Mucosa of gallbladder (tissue), 1 donor: Measurements from ENCODE around the gene GIPR. TPM values are rescaled to one million over a fixed set of nuclear protein-coding genes. Genes with fewer than 3 reads are reported as not detected.
"Not testable (repeated sequence)": the region's sequence is repeated elsewhere in the genome, so short reads cannot be mapped to it uniquely, and the experiment has no call there.

Experiments used
- DNase-seq: peaks from one replicate; pipeline ENCODE4 v3.0.0-alpha.2; 2020; ENCODE audit warnings: low spot score
- total RNA-seq: library from RNA; stranded (reverse); gene quantifications from one replicate; pipeline ENCODE4 v1.2.1, GENCODE V29; 2021
- donor health status: DM: no; HTN: no; CAD: no.

GIPR gene
- total RNA-seq, 1 donor from 2014 or later = 10.3 TPM

- DNase-seq = peak; percentile 94
These were observed 23.6 kb downstream of the GIPR start, which contains the start of gene SNRPD2 for GRCh38 chr19:45691516-45692186. TSS of gene SNRPD2 (minus strand) at chr19:45691953. CDS start at chr19:45691888, 65 bp downstream.

GRCh38 chr19:45692187-45693105, 24.4 kb downstream of the GIPR start, which contains the start of gene QPCTL:
TSS of gene QPCTL (plus strand) at chr19:45692666. CDS start at chr19:45692704, 38 bp downstream.
- peak; percentile 97 for DNase-seq

- peak; percentile 74 for DNase-seq
These were observed 25.2 kb downstream of the GIPR start for GRCh38 chr19:45693106-45693788.

GRCh38 chr19:45701676-45702075, 33.7 kb downstream of the GIPR start:
- DNase-seq = no peak

GRCh38 chr19:45705115-45705514, 37.1 kb downstream of the GIPR start:
- no peak for DNase-seq

GRCh38 chr19:45705710-45706415, 37.8 kb downstream of the GIPR start:
- DNase-seq = no peak

- no peak for DNase-seq
These were observed 42.5 kb downstream of the GIPR start for GRCh38 chr19:45710356-45711130.

GRCh38 chr19:45711851-45712698, 44.1 kb downstream of the GIPR start:
- DNase-seq = no peak

GRCh38 chr19:45712699-45713067, 44.7 kb downstream of the GIPR start:
- no peak for DNase-seq

GRCh38 chr19:45713141-45713540, 45.1 kb downstream of the GIPR start:
- DNase-seq = no peak

- no peak for DNase-seq
These were observed 47.1 kb downstream of the GIPR start for GRCh38 chr19:45715139-45715538.

GRCh38 chr19:45716359-45717130, 48.5 kb downstream of the GIPR start:
- peak; percentile 26 for DNase-seq

GRCh38 chr19:45717131-45717982, 49.3 kb downstream of the GIPR start:
- DNase-seq = peak; percentile 98

- no peak for DNase-seq
These were observed 50.1 kb downstream of the GIPR start for GRCh38 chr19:45717983-45718650.

- not testable (repeated sequence) for DNase-seq
These were observed 52.0 kb downstream of the GIPR start for GRCh38 chr19:45720065-45720464.

- DNase-seq = not testable (repeated sequence)
These were observed 60.7 kb downstream of the GIPR start for GRCh38 chr19:45728683-45729082.

- DNase-seq = no peak
These were observed 61.8 kb downstream of the GIPR start for GRCh38 chr19:45729800-45730290.
